SHP77 treated with DMSO at 0.1 percent for 48 hours (cell line): ENCODE data around the gene ST6GALNAC3.
"Not testable (repeated sequence)": the region's sequence is repeated elsewhere in the genome, so short reads cannot be mapped to it uniquely, and the experiment has no call there.

Source experiments
- DNase-seq: peaks from one replicate; lab custom pipeline; 2025; lab: John Stamatoyannopoulos, UW

Gene ST6GALNAC3

GRCh38 chr1:76341816-76342215, 267.3 kb downstream of the ST6GALNAC3 start:
- DNase-seq: not testable (repeated sequence)

DNA sequence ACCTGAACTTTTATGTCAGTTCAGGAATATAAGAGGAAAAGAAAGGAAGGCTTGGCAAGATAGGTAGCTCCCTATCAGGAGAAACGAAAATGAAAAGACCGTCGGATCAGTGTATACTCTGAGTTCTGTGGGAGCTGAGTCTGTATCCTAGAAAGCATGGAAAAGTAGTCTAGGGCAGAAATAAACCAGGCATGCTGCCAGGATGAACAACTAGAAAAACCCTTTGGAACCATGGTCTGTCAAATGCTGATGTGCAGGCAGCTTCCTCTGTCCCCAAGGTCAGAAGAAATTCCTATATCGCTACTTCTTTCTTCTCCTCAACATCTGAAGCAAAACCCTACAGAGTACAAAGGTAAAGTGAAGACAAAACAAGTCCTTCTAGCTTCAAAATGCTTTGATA, 268.8 kb downstream of the ST6GALNAC3 start:
- no peak for DNase-seq

DNA sequence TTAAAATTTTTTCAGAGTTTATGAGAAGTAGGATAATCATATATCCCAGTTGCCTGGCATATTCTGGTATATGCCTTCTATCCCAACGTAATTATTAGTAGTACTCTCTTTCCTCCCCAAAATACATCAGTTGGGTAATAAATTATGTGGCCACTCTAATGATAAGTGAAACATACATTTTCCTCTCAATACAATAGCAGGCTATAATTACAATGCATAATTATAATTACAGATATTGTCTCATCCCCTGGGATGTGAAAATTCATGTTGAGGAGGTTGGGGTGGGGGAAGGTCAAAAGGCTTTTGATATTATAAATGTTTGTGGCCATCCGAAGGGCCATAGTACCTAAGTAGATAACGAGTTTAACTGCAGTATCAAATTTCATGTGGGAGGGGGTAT, 277.1 kb downstream of the ST6GALNAC3 start:
- DNase-seq: no peak

DNA sequence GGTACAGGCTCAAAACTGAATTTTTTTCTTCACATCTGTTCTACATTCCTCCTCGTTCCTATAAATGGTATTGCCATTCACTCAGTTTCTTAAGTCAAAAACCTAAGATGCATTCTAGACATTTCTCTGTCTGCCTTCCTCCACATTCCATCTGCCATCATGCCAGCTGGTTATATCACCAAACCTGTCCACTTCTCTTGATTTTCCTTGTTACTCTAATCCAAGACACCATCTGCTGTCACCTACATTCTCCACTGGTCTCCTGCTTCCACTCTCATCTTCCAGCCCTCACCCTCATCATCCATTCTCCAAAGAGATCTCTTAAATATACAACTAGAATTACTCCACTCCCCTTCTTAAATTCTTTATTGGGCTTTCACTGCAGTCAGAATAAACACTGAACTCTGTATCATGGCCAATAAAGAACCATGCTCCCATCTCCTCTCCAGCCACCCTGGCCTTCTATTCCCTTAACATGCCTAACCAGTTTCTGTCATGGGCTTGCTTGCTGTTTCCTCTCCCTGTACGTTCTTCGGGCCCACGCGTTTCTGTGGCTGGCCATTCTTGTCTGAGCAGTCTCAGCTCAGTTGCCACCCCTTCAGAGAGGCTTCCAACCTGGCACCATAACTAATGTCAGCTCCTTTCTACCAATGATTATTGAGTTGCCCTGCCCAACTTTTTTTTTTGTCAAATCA, 278.3 kb downstream of the ST6GALNAC3 start:
- DNase-seq: no peak

- DNase-seq: no peak
These were observed 279.7 kb downstream of the ST6GALNAC3 start for GRCh38 chr1:76354236-76354635.

- DNase-seq: no peak
These were observed 292.2 kb downstream of the ST6GALNAC3 start for GRCh38 chr1:76366726-76367125.

GRCh38 chr1:76371941-76372340, 297.4 kb downstream of the ST6GALNAC3 start:
- no peak for DNase-seq

DNA sequence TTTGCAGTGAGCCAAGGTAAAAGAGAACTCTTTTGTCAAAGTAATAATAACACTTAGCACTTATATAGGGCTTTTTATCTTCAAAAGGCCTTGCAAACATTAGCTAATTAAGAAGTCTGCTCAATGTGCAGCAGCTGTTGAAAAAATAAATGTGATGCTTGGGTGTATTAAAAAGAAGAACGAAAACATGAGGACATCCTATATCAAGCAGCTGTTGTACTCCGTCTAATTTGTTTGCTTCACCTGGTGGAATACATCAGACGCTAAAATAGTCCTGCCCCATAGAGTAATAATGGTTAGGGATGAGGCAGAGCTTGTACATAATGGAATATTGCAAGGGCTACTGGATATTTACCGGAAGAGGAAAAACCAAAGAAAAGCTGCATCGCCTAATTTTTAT, 299.5 kb downstream of the ST6GALNAC3 start:
- no peak for DNase-seq

DNA sequence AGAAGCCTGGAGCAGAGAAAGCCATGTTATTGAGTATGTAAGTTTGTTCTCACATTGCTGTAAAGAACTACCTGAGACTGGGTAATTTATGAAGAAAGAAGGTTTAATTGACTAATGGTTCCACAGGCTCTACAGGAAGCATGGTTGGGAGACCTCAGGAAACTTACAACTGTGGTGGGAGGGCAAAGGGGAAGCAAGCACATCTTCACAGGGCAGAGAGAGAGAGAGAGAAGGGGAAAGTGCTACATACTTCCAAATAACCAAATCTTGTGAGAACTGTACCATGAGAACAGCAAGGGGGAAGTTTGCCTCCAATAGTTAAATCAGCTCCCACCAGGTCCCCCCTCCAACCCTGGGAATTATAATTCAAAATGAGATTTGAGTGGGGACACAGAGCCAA, 302.7 kb downstream of the ST6GALNAC3 start:
- no peak for DNase-seq

DNA sequence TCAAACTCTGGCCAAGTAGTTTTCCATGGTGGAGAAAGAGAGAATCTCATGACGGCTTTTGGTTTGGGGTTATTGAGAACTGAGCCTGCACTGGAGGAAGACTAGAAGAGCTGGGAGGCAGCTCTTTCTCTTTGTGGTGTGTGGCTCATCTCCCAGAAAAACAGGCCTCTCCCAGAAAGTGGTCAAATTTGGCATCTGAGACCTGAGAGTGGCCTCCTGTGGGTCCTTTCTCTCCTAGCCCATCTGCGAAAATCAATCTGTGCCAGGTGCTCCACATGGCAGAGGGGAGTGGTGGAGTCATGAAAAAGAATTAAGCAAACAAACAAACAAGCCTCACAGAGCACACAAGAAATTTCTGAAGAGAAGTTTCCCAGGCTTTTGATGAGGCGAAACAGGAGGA, 305.0 kb downstream of the ST6GALNAC3 start:
- no peak for DNase-seq

DNA sequence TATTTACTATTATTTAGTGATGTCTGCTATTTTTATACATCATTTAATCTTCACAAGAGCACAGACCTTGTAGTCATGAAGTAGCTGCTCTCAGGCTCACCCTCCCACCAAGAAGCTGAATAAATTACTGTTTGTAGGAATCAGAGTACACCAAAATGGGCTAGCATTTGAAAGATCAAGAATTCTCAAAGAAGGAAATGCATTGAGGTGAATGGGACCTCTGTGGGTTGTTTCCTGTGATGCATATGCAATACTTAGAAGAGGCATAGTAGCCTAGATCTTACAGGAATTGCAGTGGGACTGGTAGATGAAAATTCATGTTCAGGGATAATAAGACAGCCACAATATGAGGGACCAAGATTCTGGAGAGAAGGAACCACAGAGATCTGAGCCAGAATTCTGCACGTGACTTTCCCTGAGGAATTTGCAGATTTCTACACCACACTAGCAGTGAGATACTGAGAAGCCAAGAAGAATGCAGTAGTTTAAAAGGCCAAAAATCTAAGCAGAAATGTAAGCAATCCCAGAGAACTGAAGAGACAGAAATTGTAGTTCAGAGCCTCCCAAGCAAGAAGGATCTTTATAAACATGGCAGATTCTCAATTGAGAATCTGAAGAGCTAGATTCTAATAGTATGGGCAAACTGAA, 307.0 kb downstream of the ST6GALNAC3 start:
- no peak for DNase-seq

GRCh38 chr1:76388261-76388660, 313.7 kb downstream of the ST6GALNAC3 start:
- DNase-seq: no peak

DNA sequence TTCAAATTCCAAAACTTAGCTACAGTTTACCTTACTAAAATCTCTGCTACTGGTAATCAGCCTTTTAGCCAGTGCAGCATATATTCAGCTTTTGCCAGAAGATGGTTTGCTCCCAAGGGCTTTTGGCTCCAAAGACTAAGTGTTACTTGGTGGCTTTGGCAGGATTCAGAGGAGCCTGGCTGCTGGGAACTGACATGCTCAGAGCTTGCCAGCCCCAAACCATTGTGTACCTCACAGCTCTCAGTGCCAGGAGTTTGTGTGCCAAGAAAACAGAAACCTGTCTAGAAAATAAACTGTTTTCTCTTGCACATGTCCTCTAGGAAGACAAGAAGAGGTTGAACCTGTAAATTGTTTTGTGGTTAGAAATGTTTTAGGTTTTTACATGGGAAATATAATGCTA, 315.9 kb downstream of the ST6GALNAC3 start:
- no peak for DNase-seq

- no peak for DNase-seq
These were observed 320.5 kb downstream of the ST6GALNAC3 start for GRCh38 chr1:76395059-76395458.

- DNase-seq: no peak
These were observed 327.6 kb downstream of the ST6GALNAC3 start for GRCh38 chr1:76402128-76402527.

GRCh38 chr1:76408303-76408702, 333.8 kb downstream of the ST6GALNAC3 start:
- no peak for DNase-seq

DNA sequence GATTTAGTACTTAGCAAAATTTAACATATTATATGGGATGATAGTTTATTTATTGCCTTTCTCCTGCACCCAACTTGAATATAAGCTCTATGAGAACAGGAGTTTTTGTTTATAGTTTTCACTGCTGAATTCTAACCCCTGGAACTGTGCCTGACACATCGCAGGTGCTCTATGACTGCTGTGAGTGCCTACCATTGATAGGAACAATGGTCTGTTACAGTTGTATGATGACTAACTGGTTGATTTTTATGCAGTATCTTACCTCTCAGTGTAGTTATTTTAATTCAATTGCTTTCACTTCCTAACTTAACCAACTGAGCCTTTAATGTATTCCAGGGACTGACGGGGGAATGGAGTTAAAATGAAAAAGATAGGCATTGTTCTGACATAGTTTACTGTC, 336.0 kb downstream of the ST6GALNAC3 start:
- DNase-seq: no peak

DNA sequence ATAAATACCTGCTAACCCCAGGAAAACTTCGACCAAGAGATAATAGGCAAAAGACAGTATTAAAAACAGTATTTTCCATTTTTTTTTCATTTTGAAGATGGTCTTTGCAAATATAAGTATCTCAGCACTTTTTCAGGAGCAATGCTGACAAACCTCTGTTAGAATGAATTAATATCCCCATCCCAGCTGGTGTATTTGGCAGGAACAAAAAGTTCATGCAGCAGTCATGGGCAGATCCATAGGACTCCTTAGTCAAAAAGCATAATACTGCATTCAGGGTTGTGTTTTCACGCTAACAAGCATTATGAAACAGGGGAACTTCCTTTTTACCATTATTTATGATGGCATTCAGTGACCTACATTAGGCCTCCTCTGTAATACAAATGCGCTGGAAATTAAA, 344.0 kb downstream of the ST6GALNAC3 start:
- DNase-seq: no peak

DNA sequence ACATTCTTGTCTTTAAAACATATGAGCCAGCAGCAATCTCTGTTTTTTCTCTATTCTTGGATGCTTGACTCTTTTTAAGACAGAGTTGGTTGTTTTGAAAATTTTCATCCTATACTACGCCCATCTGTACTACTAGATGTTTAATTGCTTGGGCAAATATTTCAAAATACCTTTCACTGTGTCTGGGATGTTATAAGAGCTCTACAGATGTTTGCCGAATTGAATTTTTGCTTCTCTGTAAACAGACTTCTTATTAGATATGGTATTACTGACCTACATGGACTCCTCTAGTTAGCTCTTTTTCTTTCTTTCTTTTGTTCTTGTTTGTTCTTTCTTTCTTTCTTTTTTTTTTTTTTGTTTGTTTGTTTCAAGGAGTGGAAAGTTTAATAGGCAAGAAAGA, 345.1 kb downstream of the ST6GALNAC3 start:
- DNase-seq: no peak

DNA sequence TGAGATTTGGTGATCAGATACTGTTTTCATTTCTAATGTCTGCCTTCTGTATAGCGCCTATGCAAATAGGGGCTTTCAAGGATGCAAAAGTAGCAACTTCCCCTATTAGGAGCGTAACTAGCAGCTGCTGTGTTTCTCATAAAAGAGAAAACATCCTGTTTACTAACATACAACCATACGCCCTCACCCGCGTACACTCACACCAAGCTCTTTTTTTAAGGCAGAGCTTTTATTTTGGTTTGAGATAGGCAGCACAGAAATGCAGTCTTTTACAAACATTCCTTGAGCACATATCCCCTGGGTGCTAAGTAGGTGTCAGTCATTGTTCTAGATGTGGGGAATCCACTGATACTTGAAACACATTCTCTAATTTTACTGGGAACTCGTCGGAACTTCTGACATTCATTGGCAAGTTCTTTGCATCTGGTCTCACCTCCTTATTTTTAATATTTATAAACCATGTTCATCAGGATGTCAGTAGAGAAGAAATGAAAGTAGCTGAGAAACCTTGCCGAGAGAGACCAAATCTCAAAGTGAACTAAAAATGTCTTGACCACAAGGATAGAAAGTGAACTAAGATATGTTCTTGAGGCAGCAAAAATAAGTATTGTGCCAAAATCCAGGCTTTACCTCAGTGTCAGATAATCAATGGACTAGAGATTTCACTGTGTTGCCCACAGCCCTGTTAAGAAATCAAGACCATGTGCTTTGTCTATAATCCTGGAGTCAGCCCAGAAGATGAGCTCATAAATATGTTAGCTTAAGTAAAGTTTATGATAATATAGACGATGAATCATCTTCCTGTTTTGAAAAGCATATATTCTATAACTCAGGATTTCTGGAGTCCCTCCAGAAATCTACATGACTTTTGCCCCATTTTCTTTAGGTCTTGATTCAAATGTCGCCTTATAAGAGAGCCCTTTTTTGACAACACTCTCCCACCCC, 350.9 kb downstream of the ST6GALNAC3 start:
- DNase-seq: no peak

DNA sequence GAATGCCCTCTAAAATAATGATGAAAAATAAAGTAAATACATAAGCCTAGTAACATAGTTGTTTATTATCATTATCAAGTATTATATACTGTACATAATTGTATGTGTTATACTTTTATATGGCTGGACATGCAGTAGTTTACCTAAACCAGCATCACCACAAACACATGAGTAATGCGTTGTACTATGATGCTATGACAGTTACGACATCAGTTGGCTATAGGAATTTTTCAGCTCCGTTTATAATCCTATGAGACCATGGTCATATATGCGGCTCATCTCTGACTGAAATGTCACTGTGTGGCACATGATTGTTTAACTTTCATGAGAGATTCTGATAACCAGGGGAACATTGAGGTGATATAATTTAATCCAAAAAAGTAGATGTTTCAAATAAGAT, 352.1 kb downstream of the ST6GALNAC3 start:
- DNase-seq: no peak

DNA sequence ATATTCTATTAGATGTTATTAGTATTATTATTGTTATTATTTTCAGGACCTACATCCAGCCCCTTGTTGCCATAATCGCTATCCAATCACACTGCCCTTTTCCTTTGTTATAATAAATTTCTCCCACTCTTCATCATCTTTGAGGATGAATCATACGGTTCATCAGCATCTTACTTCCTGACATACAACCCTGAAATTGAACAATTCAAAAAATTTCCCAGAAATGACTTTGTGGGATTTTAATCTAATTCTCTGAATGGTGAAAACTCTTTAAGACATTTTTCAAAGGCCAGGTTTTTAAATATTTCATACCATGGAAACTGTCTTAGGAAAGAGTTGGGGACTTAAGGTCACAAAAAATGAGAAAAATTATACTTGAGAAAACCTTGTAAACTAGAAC, 353.5 kb downstream of the ST6GALNAC3 start:
- DNase-seq: no peak

GRCh38 chr1:76430531-76430930, 356.0 kb downstream of the ST6GALNAC3 start:
- no peak for DNase-seq
